NB4 (cell line): ENCODE measurements around the gene MARCO.

Experiments used
- DNase-seq: peaks from one replicate; pipeline ENCODE4 v3.0.0; 2010; ENCODE audit warnings: low read depth
- H3K4me3 ChIP-seq: one replicate; pipeline ENCODE4 v1.5.1; 2011; ENCODE audit warnings: mild to moderate bottlenecking, low read depth, low read length, moderate library complexity
- MYC ChIP-seq: IDR thresholded peaks from 2 replicates; pipeline ENCODE4 v1.6.1; 2011; ENCODE audit warnings: low read depth, low read length
- POLR2A ChIP-seq: IDR thresholded peaks from 2 replicates; pipeline ENCODE4 v1.6.1; 2011; ENCODE audit warnings: mild to moderate bottlenecking; ENCODE audit not compliant: insufficient read length; ENCODE audit errors: extremely low read depth
- TF ChIP-seq, protein P1 (sequence below): IDR thresholded peaks from one replicate; pipeline ENCODE4 v1.5.1; 2012; ENCODE audit warnings: low read depth, low read length
- TF ChIP-seq, protein P2 (sequence below): IDR thresholded peaks from 2 replicates; pipeline ENCODE4 v1.6.1; 2011; ENCODE audit warnings: low read depth, low read length

The MARCO gene

DNA sequence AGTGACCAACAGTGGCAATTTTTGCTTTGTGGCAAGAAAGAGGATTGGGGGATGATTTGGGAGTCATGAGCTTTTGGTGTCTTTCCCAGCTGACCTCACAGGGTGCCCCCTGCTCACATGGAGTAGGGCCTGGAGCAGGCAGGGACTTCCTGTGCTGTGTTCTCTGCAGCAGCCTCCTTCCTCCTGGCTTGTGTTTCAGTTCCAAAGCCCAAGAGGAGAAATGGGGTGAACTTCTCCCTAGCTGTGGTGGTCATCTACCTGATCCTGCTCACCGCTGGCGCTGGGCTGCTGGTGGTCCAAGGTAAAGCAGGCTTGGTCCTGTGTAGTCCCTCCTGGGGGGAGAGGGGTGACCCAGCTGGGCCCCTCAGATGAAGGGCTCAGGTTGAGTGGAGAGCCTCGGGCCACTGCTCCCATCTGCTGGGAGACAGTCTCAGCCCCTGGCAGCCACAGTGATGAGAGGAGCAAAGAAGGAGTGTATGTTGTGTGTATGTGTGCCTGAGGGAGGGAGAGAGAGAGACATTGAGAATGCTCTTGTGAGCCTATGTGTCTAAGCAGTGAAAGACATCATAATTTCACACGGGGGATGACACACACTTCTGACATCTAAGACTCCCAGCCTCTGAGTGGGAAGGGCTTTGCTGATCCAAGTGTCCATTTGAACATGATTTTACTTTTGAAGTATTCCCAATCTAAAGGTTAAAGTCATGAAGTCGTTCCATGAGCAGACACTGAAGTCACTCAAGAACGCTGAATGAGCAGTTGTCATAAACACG, 27.2 kb downstream of the MARCO start:
- no peak overlapping the region for H3K4me3 ChIP-seq
- TF ChIP-seq MYC = no peak
- no peak for TF ChIP-seq POLR2A
- TF ChIP-seq, protein P1, sequence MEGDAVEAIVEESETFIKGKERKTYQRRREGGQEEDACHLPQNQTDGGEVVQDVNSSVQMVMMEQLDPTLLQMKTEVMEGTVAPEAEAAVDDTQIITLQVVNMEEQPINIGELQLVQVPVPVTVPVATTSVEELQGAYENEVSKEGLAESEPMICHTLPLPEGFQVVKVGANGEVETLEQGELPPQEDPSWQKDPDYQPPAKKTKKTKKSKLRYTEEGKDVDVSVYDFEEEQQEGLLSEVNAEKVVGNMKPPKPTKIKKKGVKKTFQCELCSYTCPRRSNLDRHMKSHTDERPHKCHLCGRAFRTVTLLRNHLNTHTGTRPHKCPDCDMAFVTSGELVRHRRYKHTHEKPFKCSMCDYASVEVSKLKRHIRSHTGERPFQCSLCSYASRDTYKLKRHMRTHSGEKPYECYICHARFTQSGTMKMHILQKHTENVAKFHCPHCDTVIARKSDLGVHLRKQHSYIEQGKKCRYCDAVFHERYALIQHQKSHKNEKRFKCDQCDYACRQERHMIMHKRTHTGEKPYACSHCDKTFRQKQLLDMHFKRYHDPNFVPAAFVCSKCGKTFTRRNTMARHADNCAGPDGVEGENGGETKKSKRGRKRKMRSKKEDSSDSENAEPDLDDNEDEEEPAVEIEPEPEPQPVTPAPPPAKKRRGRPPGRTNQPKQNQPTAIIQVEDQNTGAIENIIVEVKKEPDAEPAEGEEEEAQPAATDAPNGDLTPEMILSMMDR = no peak
- TF ChIP-seq, protein P2, sequence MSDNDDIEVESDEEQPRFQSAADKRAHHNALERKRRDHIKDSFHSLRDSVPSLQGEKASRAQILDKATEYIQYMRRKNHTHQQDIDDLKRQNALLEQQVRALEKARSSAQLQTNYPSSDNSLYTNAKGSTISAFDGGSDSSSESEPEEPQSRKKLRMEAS = no peak
- no peak for DNase-seq

DNA sequence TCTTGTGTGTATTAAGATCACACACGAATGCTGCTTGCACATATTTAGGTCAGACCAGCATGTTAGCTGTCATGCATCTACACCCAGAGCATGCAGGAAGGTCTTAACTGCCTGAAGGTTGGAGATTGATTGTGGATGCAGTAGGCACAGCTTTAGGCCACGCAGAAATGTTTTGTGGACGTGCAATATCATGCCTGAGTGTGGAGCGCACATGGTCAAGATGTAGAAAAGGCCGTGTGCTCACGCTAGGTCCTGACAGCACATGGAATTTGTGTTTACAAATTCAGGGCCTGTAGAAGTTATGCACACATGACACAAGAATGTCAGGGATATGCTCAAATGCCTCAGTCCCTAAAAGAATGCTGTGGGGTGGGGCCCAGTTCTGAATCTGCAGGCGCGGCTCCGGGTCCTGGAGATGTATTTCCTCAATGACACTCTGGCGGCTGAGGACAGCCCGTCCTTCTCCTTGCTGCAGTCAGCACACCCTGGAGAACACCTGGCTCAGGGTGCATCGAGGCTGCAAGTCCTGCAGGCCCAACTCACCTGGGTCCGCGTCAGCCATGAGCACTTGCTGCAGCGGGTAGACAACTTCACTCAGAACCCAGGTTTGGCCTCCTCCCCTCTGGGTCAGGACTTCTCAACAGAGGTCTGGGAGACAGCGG, 27.9 kb downstream of the MARCO start:
- H3K4me3 ChIP-seq = no peak overlapping the region
- DNase-seq = no peak
- no peak for TF ChIP-seq POLR2A

DNA sequence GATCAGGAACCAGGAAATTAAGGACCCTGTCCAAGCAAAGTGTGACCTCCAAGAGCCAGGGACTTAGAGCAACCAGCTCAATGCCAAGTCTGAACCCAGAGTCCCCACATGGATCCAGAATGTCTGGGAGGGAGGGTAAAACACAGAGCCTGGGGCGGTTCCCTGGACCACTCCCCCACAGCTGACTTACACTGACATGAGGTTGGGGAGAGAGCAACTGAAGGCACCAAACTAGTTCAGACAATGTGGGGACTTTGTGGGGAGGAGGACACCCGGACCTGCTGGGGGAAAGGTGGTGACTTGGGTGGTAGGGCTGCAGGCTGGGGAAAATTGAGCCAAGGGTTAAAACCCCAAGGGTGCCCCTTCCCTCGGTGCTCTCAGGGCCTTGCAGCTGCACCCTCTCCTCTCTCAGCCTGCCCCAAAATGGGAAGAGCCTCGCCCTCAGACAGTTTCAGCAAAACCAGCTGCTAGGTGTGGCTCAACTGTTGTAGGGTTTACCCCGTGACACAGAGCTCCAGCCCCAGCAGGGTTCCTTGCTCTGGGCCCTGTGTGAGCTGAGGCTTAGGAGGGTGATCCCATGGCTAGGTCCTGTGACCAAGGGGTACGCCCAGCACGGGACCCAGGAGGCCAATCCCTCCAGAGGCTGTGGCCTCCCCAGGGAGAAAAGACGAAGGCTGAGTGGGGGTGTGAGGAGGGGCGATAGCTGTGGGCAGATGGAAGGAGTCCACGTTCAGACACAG, 28.6 kb downstream of the MARCO start:
- no peak overlapping the region for H3K4me3 ChIP-seq
- peak; percentile 90 for DNase-seq

DNA sequence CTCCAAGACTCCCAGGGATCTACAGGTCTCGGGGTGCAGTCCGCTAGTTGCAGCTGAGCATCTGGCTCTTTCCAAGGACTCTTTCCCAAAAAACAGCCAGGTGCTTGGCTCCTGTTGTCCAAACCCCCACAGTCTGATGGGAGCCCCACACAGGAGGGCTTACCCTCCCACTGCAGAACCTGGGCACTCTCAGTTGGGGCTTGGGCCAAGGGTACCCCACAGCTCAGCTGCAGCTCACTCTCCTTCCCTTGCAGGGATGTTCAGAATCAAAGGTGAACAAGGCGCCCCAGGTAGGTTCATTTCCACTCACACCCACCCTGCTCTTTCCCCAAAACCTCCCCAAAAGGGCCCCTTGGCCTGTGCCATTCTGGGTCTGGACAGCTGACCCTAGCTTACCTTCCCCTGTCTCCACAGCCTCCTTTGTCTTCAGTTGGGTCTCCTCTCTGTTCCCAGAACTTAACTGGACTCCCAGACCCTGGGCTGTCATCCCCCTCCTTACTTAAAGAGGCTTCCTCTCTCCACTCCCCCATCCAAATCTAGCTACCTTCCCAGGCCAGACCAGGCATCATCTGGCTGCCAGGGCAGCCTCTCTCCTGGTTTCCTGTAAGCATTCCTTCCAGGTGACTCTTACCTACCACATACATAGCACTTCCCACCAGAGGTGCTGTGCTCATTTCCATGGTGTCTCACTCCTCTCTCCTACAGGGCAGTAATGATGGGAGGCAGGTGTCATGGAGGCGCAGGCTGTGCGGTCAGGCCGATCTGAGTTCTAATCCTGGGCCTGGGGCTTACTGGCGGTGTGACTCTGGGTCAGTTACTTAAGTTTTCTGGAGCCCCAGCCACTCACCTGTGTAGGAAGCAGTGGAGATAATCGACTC, 29.5 kb downstream of the MARCO start:
- no peak for DNase-seq
- no peak for TF ChIP-seq MYC
- H3K4me3 ChIP-seq = no peak overlapping the region

More for the DNA sequence above, 28.6 kb downstream of the MARCO start:
- TF ChIP-seq, protein P1 = no peak
- TF ChIP-seq POLR2A (no peak), MYC (no peak)
- TF ChIP-seq, protein P2 = no peak

DNA sequence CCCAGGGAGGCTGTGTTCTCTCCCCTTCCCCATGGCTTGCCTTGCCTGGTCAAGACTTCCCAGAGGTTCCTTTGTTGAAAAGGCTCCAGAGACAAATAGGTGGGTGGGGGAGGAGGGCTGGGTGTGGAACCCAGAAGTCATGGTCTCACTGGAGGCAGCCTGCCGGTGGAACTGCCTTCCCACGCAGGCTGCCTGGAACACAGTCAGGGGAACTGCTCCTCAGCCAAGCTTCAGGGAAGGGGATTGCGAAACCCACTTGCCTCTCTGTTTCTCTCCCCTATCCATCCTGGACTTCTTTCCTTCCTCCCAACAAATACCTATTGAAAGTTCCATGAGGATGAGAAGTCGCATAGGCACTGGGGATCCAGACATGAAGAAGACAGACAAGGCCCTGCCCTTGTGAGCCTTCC, 31.6 kb downstream of the MARCO start:
- no peak for TF ChIP-seq POLR2A
- TF ChIP-seq MYC = no peak
- TF ChIP-seq, protein P1 = no peak
- TF ChIP-seq, protein P2 = no peak
- peak; percentile 23 for DNase-seq

DNA sequence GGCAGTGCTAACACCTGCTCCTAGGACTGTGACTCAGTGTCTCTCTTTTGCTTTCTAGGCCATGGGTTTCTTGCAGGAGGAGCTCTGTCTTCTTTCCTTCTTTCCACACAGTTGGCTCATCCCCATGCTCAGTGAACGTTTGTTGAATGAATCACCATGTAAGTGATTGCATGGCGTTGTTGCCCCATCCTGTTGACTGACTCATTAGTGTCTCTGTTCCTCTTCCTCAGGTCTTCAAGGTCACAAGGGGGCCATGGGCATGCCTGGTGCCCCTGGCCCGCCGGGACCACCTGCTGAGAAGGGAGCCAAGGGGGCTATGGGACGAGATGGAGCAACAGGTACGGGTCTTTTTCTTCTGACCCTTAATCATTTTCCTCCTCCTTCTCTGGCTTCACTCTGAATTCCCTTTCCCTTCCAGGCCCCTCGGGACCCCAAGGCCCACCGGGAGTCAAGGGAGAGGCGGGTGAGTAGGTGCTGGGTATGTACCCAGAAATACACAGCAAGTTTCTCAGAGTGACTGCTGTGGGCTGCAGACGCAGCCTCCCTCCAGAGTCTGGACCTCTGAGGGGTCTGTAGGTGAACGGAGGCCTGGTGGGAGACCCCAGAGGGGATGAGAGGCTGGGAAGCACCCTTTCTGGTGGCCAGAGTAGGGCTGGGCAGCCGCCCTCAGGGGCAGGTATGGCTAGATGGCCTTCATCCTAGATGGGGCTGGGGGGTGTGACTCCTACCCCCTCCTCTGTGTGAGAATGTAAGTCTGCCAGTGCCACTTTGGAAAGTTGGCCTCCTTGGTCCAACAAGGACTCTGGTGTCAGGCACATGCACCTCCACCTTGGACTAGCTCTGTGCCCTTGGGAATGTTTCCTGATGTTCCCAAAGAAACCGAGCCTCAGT, 32.4 kb downstream of the MARCO start:
- TF ChIP-seq, protein P2 = no peak
- TF ChIP-seq, protein P1 = no peak
- TF ChIP-seq MYC (no peak), POLR2A (no peak)
- DNase-seq = peak; percentile 71

More for the DNA sequence above, 31.6 kb downstream of the MARCO start:
- H3K4me3 ChIP-seq = no peak overlapping the region

More for the DNA sequence above, 32.4 kb downstream of the MARCO start:
- no peak overlapping the region for H3K4me3 ChIP-seq
